ELR (cell line): Measurements from ENCODE around the gene ERMN.
A peak's percentile ranks its signal among the peaks of the same experiment; 100 is the strongest.
"Not testable (repeated sequence)": the region's sequence is repeated elsewhere in the genome, so short reads cannot be mapped to it uniquely, and the experiment has no call there.

Experiments used
- DNase-seq: peaks from one replicate; pipeline ENCODE4 v3.0.0-alpha.2; 2015; ENCODE audit warnings: low read depth

Gene ERMN, protein sequence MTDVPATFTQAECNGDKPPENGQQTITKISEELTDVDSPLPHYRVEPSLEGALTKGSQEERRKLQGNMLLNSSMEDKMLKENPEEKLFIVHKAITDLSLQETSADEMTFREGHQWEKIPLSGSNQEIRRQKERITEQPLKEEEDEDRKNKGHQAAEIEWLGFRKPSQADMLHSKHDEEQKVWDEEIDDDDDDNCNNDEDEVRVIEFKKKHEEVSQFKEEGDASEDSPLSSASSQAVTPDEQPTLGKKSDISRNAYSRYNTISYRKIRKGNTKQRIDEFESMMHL

DNA sequence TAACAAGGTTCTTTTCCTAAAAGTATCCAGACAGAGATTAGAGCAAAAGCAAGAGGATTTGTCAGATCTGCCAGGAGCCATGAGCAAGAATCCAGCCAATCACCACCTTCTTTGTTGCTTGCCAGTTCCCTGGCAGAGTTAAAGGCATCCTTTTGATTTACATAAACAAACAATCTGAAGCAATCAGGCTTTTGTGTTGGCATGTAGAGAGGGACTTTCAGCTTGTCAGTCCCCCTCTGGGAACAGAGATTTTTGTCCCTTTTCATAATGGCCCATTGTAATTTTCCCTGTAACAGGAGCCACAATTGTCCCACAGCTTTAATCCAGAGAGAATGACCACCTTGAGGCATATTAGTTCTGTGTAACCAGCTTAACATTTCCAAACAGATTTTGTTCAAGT is at the start of gene ERMN:
TSS of gene ERMN (minus strand) at position 39 of the 400 bp plus-strand sequence. CDS start 182 bp downstream, outside the sequence.
- DNase-seq: no peak

DNA sequence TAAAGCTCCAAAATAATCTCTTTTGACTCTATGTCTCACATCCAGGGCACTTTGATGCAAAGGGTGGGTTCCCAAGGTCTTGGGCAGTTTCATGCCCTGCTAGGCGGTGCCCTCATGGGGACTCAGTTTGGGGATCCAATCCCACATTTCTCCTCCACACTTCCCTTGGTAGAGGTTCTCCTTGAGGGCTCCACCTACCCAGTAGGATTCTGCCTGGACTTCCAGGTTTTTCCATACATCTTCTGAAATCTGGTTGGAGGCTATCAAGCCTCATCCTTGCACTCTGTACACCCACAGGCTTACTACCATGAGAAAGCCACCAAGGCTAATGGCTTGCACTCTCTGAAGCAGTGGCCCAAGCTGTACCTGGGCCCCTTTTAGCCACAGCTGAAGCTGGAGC is 49.8 kb upstream of the ERMN start:
- no peak for DNase-seq

DNA sequence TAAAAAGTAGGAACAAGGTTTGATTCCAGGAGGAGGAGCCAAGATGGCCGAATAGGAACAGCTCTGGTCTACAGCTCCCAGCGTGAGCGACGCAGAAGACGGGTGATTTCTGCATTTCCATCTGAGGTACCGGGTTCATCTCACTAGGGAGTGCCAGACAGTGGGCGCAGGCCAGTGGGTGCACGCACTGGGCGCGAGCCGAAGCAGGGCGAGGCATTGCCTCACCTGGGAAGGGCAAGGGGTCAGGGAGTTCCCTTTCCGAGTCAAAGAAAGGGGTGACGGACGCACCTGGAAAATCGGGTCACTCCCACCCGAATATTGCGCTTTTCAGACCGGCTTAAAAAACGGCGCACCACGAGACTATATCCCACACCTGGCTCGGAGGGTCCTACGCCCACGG is 42.9 kb upstream of the ERMN start:
- DNase-seq: not testable (repeated sequence)

DNA sequence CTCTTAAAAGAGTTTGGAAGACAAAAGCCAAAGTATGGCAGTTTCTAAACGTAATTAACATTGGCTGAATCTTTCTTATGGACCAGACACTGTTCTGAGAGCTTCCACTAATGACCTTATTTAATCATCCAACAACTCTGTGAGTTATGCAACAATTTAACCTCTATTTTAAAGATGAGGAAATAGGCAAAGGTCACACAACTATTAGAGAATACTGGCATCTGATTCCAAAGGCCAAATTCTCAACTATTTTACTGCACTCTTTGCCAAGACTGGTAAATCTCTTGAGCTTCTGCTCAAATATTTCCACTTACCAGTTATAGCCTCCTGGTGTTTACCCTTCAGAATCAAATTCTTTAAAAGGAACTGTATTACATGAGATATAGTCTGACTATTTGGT is 42.1 kb upstream of the ERMN start:
- no peak for DNase-seq

DNA sequence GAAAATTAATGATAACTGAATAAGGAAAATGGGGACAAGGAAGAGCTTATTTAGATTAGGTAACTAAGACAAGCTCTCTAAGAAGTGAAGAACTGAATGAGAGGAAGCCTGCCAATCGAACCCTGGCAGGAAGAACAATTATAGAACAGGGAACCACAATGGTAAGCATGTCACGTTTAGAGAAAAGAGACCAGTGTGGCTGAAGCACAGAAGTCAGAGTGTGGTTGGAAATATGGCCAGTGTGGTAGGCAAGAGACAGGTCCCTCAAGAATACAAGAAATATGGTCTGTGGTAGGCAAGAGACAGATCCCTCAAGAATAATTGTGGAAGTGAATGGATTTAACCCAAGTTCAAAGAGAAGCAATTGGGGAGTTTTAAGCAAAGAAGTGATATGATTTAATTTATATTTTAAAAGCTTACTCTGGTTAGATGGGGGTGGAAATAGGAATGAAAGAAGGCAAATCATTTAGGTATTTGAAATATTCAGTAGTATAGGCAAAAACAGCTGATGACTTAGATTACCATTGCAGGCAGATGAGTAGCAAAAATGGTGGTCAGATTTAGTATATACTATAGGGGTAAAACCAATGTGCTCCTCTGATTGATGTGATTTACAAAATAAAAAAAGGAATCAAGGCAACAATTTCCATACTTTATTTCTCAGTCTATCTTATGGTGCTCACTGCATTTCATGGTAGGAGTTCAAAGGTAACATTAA is 38.8 kb upstream of the ERMN start:
- no peak for DNase-seq

DNA sequence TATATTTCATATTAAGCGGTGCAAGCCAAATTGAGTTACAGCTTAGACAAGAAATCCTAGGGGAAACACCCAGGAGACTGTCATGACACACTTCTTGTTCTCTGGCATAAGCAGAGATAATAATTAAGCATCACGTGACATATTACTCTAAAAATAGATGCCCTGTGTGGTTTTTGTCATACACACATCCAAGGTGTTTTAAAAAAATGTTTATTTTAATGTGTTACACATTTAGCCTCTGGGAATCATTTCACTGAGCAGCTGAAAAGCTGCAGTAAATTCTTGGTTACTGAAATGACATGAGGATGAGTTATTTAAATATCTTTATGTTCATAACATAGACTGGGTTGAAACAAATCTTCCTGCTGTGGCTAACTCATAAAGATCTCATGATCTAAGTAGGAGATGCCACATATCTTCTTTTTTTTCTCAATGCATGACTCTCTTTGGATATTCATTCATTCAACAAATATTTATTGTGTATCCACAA is 38.0 kb upstream of the ERMN start:
- DNase-seq: no peak

DNA sequence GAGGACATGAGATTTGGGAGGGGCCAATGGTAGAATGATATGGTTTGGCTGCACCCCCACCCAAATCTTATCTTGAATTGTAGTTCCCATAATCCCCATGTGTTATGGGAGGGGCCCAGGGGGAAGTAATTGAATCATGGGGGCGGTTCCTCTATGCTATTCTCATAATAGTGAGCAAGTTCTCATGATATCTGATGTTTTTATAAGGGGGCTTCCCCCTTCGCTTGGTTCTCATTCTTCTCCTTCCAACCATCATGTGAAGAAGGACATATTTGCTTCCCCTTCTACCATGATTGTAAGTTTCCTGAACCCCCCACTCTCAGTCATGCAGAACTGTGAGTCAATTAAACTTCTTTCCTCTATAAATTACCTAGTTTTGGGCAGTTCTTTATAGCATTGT is 37.0 kb upstream of the ERMN start:
- no peak for DNase-seq

DNA sequence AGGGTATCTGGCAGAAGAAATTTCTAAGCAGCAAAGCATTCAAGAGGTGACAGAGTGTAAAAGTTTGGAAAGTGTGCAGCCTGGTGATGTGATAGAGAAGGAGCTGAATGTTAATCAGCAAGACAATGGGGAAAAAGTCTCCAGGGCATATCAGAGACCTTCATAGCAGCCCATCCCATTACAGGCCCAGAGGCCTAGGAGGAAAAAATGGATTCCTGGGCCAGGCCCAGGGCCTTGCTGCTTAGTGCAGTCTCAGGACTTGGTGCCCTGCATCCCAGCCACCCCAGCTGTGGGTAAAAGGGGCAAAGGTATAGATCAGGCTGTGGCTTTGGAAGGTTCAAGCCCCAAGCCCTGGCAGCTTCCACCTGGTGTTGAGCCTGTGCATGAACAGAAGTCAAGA is 35.9 kb upstream of the ERMN start:
- no peak for DNase-seq

DNA sequence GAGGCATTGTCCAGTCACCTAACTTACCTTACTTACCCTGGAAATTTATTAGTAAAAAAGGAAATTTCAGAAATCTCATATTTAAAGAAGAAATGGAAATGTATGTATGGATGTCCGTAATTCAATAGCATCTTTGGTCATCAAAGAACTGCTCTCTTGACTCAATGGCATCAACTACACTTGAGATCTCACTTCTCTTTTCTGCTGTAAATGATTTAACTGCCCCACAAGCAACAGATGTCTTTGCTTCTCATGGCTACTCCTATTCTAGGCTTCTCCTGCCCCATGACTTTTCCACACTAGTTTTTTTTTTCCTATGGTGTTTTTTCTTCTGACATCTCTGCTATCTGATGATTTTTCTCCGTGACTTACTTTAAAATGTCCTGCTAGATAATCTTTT is 34.0 kb upstream of the ERMN start:
- DNase-seq: no peak

DNA sequence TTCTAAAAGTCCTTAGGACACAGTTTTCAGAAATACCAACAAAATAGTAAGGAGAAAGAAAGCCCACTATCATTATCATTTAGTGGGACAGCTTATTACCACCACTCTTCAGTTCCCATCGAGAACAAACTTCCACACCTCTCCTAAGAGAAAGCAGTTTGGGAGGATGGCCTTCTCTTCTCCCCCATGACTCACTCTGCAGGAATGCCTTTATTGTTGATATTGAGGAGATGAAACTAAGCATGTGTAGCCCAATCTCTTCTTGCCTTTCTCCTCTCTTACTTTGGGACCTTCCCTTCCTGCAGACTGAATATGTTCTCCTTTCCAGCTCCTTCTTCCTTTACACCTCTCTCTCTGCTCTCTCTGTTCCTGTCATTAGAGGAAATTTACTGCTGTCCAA is 30.0 kb upstream of the ERMN start:
- peak; percentile 28 for DNase-seq

DNA sequence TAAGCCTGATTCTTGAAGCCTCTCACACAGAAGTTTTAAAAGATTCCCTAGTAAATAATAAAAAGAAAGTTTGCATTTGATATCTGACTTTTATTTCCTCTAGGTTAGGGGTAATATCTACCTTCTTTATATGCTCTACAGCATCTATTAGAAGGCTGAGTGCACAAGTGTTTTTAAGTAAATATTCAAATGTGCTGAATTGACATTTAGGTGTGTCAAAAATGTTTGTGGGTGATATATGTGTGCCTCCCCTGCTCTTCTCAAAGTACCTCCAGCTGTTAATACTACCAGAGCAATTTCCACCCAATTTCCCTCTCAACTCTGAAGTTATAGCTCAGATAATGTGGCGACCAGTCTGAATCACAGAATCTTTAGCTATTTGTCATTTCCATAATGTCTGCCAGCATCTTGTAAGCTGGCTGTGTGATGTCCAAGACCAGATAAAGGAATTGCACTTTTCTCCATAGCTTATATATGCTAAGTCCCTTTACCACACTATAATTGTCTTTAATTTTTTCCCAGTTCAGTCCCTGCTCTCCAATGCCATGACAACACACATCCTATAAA is 24.4 kb upstream of the ERMN start:
- DNase-seq: peak; percentile 36

DNA sequence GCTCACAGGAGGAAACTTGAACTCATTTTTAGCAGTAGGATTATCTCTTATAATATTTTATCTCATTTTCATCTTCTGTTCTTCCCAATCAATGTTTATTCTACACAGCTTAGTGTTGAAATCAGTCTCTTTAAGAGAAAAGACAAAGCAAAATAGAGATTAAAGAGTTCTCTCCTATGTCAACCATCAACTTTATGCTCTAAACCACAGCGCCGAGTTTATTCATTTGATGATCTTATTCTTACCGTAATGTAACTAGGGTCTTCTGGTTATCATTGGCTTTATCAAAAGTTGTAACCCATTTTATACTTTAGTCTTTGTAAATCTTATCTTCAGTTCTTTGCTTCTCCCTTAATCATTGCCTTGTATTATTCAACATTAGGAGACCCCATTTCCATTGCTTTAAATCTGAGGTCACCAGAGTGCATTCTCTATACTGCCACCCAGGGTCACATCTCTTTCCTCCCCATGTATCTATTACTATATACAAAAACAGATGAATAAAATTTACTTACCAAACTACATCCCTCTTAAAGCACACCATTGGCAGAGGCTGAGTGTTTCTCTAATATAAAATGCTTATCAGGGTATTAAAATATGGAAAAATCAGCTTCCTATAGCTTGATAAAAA is 22.8 kb upstream of the ERMN start:
- no peak for DNase-seq

DNA sequence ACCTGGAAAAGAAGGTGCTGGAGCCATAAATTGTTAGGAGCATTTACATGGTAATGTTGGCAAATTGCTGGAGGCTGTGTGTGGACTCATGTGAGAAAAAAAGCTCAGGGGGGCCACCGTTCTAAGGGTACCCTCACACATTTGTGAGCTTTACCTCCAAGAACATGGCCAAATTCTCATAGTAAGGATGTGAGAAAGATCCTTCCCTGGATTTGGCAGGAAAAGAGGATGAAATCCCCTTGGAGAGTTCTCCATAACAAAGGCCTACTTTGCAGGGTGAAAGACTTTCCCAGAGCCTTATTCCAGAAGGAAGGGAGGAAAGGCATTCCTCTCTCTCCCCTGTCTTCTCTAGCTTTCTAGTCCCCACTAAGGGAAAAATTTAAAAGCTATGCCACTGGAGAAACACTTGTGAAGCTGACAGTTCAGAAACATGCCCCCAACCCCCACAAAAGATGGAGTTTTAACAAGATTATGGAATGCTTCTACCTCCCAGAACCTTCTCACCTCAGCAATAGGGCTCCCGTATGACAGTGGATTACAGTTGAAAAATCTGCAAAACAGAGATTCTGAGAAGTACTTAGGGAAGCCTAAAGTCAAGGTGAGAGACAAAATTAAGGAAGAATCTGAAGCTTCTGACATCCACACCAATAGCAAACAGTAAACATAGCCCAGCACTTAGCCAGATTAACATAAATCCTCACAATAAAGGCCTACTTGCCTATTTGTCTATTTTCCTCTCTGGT is 20.2 kb upstream of the ERMN start:
- no peak for DNase-seq

DNA sequence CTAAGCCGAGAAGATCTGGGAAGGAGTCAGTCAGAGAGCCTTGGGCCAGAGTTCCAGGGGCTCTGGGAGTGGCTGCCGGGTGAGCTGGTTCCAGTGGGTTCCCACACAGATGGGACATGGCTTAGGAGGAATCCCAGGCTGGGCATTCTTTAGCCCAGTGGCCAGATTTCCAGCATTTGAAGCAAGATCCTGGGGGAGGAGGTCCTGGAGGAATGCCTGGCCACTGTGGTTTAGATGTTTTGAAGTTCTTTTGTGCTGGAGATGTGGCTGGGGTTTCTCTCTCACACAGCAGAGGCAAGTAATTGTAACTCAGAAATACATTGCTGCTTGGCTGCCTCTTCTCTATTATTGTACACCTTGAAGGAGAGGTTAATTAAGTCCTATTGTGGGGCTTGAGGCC is 15.8 kb upstream of the ERMN start:
- DNase-seq: not testable (repeated sequence)

DNA sequence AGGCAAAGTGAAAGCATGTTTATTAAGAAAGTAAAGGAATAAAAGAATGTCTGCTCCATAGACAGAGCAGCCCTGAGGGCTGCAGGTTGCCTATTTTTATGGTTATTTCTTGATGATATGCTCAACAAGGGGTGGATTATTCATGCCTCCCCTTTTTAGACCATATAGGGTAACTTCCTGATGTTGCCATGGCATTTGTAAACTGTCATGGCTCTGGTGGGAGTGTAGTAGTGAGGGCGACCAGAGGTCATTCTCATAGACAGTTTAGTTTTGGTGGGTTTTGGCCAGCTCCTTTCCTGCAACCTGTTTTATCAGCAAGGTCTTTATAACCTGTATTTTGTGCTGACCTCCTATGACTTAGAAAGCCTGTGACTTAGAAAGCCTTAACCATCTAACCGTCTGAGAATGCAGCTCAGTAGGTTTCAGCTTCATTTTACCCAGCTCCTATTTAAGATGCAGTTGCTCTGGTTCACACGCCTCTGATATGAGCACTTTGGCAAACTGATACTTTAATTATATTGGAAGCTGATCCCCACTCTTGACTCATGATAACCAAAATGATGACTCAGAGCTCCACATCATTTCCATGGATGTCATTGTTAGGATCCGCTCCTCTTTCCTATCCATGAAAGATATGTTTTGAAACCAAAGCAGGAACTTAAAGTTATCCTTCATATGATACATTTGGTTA is 14.5 kb upstream of the ERMN start:
- DNase-seq: peak; percentile 8

DNA sequence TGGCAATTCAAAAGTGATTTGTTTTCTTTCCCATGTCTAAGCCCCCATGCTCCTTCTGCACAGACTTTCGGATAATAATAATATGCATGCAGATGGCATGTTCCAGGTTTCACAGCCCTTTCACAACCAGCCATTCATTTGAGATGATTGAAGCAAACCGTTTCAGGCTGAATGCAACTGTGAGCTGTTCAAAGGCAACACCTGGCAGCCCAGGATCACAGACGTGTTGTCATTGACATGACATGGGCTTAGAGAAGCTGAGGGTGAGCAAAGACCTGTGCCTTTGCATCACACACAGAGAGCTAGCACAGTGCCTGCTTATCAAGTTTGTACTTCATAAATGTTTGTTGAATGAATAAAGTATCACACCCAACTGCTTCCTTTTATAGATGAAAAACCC is 12.4 kb upstream of the ERMN start:
- no peak for DNase-seq

DNA sequence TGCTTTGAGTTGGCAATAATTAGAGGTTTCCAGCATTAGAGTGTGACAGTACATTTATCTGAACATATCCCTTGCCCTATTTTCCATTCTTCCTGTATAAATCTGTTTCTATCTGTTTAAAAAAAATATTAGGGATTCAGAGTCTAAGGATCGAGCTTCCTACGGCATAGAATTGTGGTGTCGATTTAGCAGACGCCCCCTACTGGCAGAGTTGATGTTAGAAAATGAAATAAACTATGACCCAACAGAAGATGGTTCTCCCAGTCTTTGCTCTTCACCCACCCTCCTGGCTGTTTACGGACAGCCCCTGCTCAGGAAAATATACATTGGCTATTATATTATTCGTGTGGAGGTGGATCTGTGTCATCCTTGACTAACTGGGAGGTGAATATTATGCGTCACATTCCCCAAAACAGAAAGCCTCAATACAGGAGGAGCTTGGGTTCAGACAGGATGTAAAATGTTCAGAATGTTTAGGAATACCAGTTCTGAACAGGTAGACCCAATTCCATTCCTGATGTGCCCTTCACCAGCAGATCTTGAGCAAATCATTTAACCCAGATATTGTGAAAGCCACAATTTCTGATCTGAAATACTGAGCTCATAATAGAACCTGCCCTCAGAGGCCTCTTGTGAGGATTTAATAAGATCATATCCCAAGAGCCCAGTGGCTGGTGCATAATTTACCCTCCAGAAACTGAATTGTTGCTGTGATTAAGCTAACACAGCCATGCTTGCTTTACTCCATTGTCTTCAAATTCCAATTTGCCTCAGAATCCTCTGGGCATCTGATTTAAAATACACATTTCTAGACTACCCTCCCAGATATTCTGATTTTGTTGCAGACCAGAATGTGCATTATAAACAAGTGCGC is 10.8 kb upstream of the ERMN start:
- DNase-seq: peak; percentile 60

DNA sequence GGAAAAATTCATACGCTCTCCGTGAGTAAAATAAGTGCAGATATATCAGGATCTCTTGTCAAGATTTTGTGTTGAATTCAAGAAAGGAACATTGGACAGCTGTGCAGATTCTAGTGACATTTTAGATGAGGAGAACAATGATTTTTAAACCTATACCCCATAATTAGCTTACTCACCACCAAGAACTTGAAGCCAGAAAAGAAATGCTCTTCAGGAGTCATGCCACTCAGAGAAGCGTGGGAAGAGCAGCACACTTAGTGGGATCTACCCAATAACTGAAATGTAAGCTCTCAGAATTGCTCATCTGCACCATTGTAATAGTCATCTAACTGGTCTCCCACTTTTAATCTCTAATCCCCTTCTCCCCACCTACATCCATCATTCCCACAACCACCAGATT is 9.2 kb upstream of the ERMN start:
- no peak for DNase-seq

DNA sequence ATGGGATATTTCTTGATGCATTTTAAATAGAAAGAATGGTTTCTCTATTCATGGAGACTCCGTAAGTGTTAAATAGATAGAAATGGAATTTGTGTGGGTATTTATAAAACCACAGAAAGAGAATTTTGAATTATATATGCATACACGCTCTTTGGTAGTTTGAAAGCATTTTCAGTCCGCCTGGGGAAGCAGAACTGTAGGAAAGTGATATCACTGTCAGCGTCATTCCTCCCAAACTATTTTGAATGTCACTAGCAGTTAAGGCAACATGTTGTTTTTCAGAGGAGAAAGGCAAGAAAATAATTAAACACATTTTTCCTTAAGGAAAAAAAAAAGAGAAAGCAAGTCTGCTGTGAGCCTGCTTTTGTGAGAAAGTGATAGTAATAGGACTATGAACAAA is 8.7 kb upstream of the ERMN start:
- no peak for DNase-seq

DNA sequence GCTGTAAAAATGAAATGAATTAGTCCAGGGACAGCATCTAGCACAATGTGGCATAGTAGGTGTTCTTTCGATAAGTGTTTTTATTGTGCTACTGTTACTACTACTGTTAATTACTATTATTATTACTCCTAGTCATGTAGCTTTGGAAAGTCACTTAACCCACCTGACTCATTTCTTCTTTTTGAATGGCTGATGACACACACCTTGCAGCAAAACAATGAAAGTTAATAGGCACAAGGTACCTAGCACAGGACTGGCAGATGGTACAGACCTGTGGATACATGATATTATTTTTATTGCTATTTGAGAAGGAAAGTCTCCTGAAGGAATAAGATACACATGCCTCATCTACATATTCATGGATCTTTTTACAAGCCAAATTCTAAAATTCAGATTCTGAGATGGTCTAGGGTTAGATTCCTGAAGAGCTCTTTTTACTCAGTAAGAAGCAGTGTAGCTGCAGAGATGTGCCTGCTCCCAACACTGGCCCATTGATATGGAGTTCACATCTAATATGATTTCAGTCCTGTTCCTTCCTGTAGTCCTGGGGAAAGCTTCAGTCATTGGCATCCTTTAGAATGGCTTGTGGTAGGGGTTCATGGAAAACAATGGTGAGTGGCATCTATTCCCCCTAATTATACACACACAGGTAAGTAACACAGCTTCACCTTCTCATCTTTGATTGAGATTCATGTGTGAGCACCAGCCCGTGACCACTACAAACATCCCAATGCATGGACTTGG is 7.9 kb upstream of the ERMN start:
- DNase-seq: no peak
